ENCODE measurements around the gene SLX4IP.

The SLX4IP gene

GRCh38 chr20:10447028-10447427 lies 11.9 kb downstream of the SLX4IP start (continued):
- TF ChIP-seq ZBTB11 (tag by site-specific recombination; conservative IDR thresholded peaks at IDR 0.05; ENCODE audit: low read depth) (no peak), ZNF639 (tag by site-specific recombination; IDR thresholded peaks at IDR 0.05) (no peak), KLF16 (tag by site-specific recombination; IDR thresholded peaks at IDR 0.05) (no peak), ZNF311 (tag by site-specific recombination; IDR thresholded peaks at IDR 0.05; ENCODE audit: borderline replicate concordance) (no peak), ZNF362 (tag by site-specific recombination; IDR thresholded peaks at IDR 0.05) (peak; percentile 83), ZNF513 (tag by site-specific recombination; IDR thresholded peaks at IDR 0.05) (no peak), ZNF585B (tag by site-specific recombination; IDR thresholded peaks at IDR 0.05) (no peak), ZNF747 (tag by site-specific recombination; IDR thresholded peaks at IDR 0.05) (no peak), WT1 (tag by site-specific recombination; IDR thresholded peaks at IDR 0.05) (no peak), KLF8 (tag by site-specific recombination; IDR thresholded peaks at IDR 0.05) (no peak), ZNF555 (tag by site-specific recombination; conservative IDR thresholded peaks at IDR 0.05) (no peak), PBX3 (CRISPR knock-in tag; IDR thresholded peaks at IDR 0.05) (no peak), ZEB2 (tag by site-specific recombination; IDR thresholded peaks at IDR 0.05) (no peak), GLI4 (tag by site-specific recombination; IDR thresholded peaks at IDR 0.05) (no peak), ZNF19 (tag by site-specific recombination; IDR thresholded peaks at IDR 0.05; ENCODE audit: low read depth) (no peak), KLF10 (tag by site-specific recombination; IDR thresholded peaks at IDR 0.05) (no peak), TSHZ1 (tag by site-specific recombination; IDR thresholded peaks at IDR 0.05; ENCODE audit: borderline replicate concordance) (no peak), ZNF473 (tag by site-specific recombination; IDR thresholded peaks at IDR 0.05) (no peak), ZNF558 (tag by site-specific recombination; IDR thresholded peaks at IDR 0.05) (no peak), ZNF335 (tag by site-specific recombination; conservative IDR thresholded peaks at IDR 0.05) (peak; percentile 84), ZNF654 (tag by site-specific recombination; IDR thresholded peaks at IDR 0.05; ENCODE audit: low read depth) (no peak), SETDB1 (IDR thresholded peaks at IDR 0.05; ENCODE audit: insufficient read length, low read length) (no peak), INSM2 (tag by site-specific recombination; IDR thresholded peaks at IDR 0.05) (no peak), ZNF148 (tag by site-specific recombination; IDR thresholded peaks at IDR 0.05; ENCODE audit: borderline replicate concordance) (no peak)

Data from HEK293 (cell line).